NCI-H748 (cell line): ENCODE data around the gene MTFR1L.
A peak's percentile ranks its signal among the peaks of the same experiment; 100 is the strongest.
"Not testable (repeated sequence)": the region's sequence is repeated elsewhere in the genome, so short reads cannot be mapped to it uniquely, and the experiment has no call there.

Experiments used
- DNase-seq: peaks from one replicate; lab custom pipeline; 2025; ENCODE audit not compliant: unreplicated experiment; lab: John Stamatoyannopoulos, UW

MTFR1L gene

GRCh38 chr1:25821630-25822091 is 1.9 kb downstream of the MTFR1L start:
- DNase-seq = no peak

- DNase-seq = no peak
Observed at GRCh38 chr1:25825605-25826004, 5.9 kb downstream of the MTFR1L start.

DNA sequence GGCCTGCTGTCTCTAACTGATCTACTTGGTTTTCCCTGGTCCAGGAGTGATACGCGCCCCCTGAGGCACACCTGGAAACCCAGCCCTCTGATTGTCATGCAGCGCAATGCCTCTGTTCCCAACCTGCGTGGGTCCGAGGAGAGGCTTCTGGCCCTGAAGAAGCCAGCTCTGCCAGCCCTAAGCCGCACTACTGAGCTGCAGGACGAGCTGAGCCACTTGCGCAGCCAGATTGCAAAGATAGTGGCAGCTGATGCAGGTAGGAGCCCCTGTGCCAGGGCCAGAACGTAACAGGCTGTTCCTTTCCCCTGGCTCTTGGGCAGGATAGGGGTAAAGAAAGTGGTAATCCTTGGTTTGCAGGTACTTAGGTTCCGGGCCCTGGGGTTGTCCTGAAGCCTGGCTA is 6.8 kb downstream of the MTFR1L start:
- no peak for DNase-seq

DNA sequence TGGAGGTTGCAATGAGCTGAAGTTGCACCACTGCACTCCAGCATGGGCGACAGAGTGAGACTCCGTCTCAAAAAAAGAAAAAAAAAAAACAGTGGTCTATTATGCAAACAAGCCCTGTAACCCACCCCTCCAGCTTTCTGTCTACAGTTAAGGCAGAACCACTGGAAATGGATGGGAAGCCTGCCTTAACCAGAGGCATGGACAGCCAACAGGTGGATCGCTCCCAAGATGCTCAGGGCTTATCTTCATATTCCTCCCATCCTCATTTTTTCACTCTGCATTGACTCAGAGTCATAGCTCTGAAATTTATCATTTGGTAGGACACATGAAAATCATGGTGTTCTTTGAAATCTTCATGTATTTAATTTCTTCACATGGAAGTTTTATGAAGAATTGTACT is 8.7 kb downstream of the MTFR1L start:
- DNase-seq = no peak

DNA sequence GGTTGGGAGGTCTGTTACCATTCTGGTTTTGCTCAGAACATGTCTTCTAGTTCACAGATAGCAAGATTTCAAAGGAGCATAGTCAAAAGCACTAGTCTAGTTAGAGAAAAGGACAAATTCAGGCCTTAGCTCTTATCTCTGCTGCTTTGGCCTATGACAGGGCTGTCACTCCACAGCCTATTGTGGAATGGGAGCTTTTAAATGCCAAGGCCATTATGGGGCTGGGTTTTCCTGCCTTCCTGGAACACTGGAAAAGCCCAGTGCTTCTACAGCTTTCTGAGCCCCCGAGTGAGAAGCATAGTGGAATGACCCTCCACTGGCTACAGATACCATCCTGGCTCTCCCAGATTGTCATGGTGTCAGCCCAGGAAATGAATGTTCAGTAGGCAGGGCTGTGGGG is 9.3 kb downstream of the MTFR1L start:
- no peak for DNase-seq

DNA sequence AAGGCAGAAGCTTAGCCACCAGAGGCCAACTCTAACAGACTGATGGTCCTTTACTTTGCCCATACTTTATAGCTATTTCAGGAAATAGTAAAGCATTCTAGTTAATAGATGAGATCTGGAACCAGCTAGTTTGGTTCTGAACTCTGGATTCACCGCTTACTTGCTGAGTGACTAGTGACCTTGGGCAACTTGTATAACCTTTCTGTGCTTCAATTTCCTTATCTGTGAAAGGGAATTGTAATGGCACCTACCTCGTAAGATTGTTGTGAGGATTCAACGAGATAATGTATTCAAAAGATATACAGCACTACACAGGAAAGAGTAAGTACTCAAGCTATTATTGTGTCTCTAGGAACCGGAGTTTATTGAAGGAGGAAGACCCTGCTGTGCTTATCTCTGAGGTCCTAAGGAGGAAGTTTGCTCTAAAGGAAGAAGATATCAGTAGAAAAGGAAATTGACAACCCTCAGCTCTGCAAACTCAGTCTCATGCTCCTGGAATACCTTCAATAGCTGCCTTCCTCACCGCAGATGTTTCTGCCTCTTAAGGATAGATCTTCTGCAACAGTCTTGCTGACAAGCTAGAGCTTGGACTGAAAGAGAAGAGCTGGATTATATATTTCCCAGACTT is 11.9 kb downstream of the MTFR1L start:
- DNase-seq = no peak

DNA sequence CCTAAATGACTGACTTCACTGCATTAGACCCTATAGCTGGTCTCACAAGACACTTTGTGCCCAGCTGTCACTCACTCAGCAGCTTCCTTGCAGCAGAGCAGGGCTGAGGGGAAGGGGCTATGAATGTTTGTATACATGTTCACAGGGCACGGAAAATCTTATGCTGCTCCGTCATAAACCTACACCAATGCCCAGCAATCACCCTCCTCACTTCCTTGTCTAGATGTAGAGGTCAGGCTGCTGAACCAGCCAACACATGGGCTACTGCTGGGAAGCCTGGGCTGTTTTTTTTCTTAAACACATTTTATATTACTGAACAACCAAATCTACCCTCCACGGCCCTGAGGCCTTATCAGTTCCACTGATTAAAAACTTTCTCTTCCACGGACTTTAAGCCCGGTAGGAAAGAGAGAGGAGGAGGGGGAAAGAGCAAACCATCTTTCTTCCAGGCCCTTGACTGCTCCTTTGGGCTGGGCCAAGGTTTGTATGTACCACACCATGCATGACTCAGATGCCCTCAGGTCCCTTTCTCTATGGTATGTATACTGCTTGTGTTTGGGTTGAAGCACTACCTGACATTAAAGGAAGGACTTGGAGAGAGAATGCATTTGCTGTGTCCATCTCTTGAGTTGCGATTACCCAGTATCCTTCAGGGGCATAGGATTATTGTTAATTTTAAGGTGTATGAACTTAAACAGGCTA is 12.7 kb downstream of the MTFR1L start:
- DNase-seq = no peak

- no peak for DNase-seq
Observed at GRCh38 chr1:25833158-25833557, 13.4 kb downstream of the MTFR1L start.

- no peak for DNase-seq
Observed at GRCh38 chr1:25834894-25835293, 15.1 kb downstream of the MTFR1L start.

- no peak for DNase-seq
Observed at GRCh38 chr1:25836695-25837094, 16.9 kb downstream of the MTFR1L start.

DNA sequence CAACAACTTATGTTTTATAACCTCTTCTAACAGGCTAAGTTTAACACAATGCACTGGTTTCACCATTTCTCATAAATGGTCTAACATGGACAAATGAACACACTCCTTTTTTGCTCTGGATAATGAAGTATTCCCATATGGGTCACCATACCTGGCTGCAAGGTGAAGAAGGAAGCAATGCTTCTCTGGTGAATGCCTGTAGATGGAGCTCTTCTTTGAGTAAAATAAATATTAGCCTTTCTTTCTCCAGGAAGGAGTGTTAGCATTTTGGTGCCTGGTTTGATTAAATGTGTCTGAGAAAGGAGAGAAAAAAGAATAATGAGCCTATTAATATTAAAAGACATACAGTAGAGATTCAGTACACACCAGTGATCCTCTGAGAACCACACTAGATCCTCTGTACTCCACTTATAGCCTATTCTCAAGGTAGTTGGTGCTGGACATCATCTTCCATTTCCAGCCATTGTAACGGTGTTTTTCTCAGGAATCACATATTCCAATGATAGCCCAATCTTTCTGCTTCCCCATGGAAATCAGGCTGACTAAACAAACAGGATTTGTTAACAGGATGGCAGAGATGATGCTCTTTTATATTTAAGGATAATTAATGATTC is 17.6 kb downstream of the MTFR1L start:
- DNase-seq = peak; percentile 5

- DNase-seq = not testable (repeated sequence)
Observed at GRCh38 chr1:25839808-25840207, 20.1 kb downstream of the MTFR1L start.

DNA sequence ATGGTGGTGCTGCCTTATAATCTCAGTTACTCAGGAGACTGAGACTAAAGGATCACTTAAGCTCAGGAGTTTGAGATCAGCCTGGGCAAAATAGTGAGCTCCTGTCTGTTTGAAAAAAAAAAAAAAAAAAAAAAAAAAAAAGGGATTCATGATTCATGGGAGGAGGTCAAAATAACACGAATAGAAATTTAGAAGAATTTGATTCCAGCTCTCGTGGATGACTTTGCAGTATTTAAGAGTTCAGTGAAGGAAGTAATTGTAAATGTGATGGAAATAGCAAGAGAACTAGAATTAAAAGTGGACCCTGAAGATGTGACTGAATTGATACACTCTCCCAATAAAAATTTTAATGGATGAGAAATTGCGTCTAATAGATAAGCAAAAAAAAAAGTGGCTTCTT is 23.7 kb downstream of the MTFR1L start:
- no peak for DNase-seq

DNA sequence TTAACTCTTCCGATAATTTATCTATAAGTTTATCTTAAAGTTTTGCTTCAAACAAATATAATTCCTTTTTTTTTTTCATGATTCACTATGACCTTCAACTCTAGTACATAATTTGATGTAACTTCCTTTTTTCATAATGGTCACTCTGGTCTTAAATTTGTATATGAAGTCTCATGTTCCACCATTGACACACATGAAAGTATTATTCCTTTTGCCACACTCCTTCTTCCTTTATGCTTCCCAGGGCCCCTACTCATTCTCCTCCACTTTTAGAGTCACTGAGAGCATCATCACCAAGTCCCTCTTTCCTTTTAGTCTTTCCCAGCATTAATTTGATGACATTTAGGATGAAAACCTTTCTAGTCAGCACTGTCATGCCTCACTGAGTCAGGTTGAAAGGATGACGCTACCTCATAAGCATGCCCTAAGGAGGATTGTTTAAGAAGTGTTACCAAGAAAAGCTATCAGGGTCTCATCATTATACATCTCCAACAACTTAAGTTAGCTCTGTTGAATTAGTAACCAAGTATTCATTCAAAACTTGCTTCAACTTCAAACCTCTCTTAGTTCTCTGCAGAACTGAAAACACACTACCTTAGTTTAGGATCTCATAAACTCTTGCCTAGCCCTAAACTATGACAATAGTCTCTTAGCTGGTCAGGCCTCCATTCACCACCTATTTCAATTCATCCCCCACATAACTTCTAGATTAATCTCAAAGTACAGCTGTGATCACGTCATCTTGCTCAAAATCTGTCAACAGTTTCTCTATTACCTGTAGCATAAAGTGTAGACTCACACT is 25.0 kb downstream of the MTFR1L start:
- DNase-seq = no peak

DNA sequence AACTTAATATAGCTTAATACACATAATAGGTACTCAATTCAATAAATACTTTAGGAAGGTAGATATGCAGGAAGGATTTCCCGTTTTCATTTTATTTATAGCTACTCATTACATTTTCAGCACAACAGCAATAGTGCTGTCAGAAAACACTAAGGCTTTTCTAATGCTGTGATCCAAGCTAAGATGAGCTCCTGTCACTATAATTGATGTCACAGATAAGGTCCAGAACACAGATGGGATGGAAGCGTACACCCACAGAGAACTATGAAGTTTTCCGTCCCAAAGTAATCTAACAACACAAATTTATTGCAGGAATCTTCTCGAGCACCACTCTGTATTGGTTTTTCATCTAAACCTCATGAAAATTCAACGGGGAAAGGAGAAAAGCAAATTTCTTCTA is 25.9 kb downstream of the MTFR1L start:
- no peak for DNase-seq

- no peak for DNase-seq
Observed at GRCh38 chr1:25847929-25848328, 28.2 kb downstream of the MTFR1L start.

- DNase-seq = no peak
Observed at GRCh38 chr1:25848531-25848930, 28.8 kb downstream of the MTFR1L start.

DNA sequence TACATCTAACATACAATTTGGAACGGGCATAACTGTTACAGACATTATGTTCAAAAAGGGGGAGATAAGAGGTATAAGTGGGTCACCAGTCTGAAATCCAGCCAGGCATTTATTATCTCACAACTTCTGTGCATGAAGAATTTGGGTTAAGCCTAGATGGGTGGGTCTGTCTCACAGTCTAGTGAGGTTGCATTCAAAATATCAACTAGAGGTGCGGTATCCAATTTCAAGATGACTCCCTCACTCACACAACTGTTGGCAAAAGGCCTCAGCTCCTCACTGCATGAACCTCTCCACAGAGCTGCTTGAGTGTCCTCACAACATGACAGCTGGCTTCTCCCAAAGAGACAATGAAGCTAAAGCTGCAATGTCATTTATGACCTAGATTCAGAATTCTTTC is 34.8 kb downstream of the MTFR1L start:
- no peak for DNase-seq

DNA sequence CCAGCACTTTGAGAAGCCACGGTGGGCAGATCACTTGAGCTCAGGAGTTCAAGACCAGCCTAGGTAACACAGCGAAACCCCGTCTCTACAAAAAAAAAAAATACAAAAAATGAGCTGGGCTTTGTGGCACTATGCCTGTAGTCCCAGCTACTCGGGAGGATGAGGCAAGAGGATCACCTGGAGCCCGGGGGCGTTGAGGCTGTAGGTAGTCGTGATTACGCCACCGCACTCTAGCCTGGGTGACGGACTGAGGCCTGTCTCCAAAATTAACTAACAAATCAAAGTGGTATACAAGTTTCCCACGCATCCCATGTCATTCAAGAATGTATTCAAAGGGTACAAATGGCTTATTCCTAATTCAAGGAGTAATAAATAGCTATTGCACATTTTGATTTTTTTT is 37.1 kb downstream of the MTFR1L start:
- no peak for DNase-seq

DNA sequence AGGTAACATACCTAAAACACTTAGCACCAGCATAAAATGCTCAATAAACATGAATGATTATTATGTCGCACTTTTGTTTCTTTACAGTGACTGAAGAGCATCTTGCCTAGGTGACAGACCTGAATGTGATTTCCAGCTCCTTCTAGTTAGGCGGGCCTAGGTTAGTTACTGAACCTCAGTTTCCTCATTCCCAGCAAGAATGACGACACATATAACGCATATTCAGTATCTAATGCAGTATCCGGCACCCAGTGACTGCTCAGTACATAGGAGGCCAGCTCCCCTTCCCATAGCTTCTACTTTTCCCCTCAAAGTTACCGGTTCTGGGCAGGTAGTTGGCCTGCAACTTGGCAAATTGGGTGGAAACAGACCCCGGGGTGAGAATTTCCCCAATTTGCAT is 38.7 kb downstream of the MTFR1L start:
- no peak for DNase-seq

- DNase-seq = peak; percentile 77
Observed at GRCh38 chr1:25858906-25859789, 39.4 kb downstream of the MTFR1L start, which contains the start of gene AUNIP. TSS of gene AUNIP (minus strand) at chr1:25859457. CDS start at chr1:25859357, 100 bp downstream.
